ENCODE data around the gene SCFD2.

SCFD2 gene

DNA sequence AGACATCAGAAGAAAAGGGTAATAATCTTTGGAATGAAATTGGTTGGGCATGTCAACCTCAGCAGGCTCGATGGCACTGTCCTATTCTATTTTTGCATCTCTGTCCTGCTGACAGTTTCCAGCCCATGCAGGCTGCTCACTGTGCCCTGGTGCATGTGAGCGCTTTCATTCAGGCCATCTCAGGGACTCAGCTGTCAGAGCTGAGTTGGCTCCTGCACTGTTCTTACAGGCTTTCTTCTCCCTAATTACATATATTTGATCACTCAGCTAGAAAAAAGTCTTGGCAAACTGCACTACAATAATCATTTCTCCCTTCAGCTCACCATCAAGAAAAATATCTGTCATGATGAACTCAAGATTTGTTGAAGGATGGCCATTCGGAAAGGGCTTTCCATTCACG is 419.0 kb downstream of the SCFD2 start:
- H3K9me3 ChIP-seq (ENCODE audit: insufficient read depth, low read length) = no peaks in the 10 kb centered on the region
- H3K4me3 ChIP-seq (ENCODE audit: low read length) = no peak overlapping the region
- no peak overlapping the region for H3K9ac ChIP-seq (ENCODE audit: low read length)
- no peaks in the 10 kb centered on the region for H3K4me1 ChIP-seq (ENCODE audit: low read length)
- H3K79me2 ChIP-seq (ENCODE audit: low read length) = no peaks in the 10 kb centered on the region
- TF ChIP-seq EZH2phosphoT487 (IDR thresholded peaks at IDR 0.05; ENCODE audit: low read depth) = no peak
- TF ChIP-seq, protein P1, sequence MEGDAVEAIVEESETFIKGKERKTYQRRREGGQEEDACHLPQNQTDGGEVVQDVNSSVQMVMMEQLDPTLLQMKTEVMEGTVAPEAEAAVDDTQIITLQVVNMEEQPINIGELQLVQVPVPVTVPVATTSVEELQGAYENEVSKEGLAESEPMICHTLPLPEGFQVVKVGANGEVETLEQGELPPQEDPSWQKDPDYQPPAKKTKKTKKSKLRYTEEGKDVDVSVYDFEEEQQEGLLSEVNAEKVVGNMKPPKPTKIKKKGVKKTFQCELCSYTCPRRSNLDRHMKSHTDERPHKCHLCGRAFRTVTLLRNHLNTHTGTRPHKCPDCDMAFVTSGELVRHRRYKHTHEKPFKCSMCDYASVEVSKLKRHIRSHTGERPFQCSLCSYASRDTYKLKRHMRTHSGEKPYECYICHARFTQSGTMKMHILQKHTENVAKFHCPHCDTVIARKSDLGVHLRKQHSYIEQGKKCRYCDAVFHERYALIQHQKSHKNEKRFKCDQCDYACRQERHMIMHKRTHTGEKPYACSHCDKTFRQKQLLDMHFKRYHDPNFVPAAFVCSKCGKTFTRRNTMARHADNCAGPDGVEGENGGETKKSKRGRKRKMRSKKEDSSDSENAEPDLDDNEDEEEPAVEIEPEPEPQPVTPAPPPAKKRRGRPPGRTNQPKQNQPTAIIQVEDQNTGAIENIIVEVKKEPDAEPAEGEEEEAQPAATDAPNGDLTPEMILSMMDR (IDR thresholded peaks at IDR 0.05; ENCODE audit: low read depth, low read length) = no peak
- H3K4me2 ChIP-seq (ENCODE audit: low read length) = no peak overlapping the region
- H3K27me3 ChIP-seq (ENCODE audit: low read depth, low read length) = no peaks in the 10 kb centered on the region
- no peaks in the 10 kb centered on the region for H4K20me1 ChIP-seq (ENCODE audit: insufficient read depth, low read length)
- H3K36me3 ChIP-seq (replicated peaks; ENCODE audit: low read depth, low read length) = no peaks in the 10 kb centered on the region
- no peak overlapping the region for H2AFZ ChIP-seq (ENCODE audit: low read depth, low read length)
- H3K27ac ChIP-seq (ENCODE audit: low read length) = no peak overlapping the region

DNA sequence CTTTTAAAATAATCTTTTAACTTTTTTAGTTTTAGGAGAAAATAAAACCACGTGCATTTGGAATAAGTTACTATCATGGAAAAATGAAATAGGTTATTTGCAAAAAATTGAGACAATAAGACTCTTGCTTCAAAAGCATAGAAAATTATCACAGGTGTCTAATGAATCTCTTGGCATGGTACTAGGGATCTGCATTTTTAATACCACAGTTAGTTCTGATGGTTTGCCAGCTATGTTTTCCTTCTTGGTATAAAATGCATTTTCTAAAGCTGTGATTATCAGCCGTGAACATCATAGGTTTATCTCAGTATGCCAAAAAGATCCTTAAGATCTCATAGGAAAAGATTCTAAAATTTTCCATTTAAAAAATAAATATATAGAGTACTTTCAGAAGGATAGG is 419.9 kb downstream of the SCFD2 start:
- Histone ChIP-seq H3K79me2 (ENCODE audit: low read length) (no peaks in the 10 kb centered on the region), H3K4me3 (ENCODE audit: low read length) (no peak overlapping the region), H3K4me1 (ENCODE audit: low read length) (no peaks in the 10 kb centered on the region), H3K9ac (ENCODE audit: low read length) (no peak overlapping the region), H3K9me3 (ENCODE audit: insufficient read depth, low read length) (no peaks in the 10 kb centered on the region), H2AFZ (ENCODE audit: low read depth, low read length) (no peak overlapping the region), H3K36me3 (replicated peaks; ENCODE audit: low read depth, low read length) (no peaks in the 10 kb centered on the region), H3K27ac (ENCODE audit: low read length) (no peak overlapping the region), H3K4me2 (ENCODE audit: low read length) (no peak overlapping the region), H4K20me1 (ENCODE audit: insufficient read depth, low read length) (no peaks in the 10 kb centered on the region), H3K27me3 (ENCODE audit: low read depth, low read length) (no peaks in the 10 kb centered on the region)
- no peak for TF ChIP-seq EZH2phosphoT487 (IDR thresholded peaks at IDR 0.05; ENCODE audit: low read depth)
- TF ChIP-seq, protein P1 (IDR thresholded peaks at IDR 0.05; ENCODE audit: low read depth, low read length) = no peak

GRCh38 chr4:52945326-52945898 is 420.4 kb downstream of the SCFD2 start:
- H3K4me3 ChIP-seq (ENCODE audit: low read length) = no peak overlapping the region
- H2AFZ ChIP-seq (ENCODE audit: low read depth, low read length) = no peak overlapping the region
- H3K27ac ChIP-seq (ENCODE audit: low read length) = no peak overlapping the region
- no peaks in the 10 kb centered on the region for H3K36me3 ChIP-seq (replicated peaks; ENCODE audit: low read depth, low read length)
- no peak overlapping the region for H3K9ac ChIP-seq (ENCODE audit: low read length)
- H3K79me2 ChIP-seq (ENCODE audit: low read length) = no peaks in the 10 kb centered on the region
- no peaks in the 10 kb centered on the region for H3K9me3 ChIP-seq (ENCODE audit: insufficient read depth, low read length)
- TF ChIP-seq, protein P1 (IDR thresholded peaks at IDR 0.05; ENCODE audit: low read depth, low read length) = no peak
- no peak for TF ChIP-seq EZH2phosphoT487 (IDR thresholded peaks at IDR 0.05; ENCODE audit: low read depth)
- H4K20me1 ChIP-seq (ENCODE audit: insufficient read depth, low read length) = no peaks in the 10 kb centered on the region
- H3K27me3 ChIP-seq (ENCODE audit: low read depth, low read length) = no peaks in the 10 kb centered on the region
- no peaks in the 10 kb centered on the region for H3K4me1 ChIP-seq (ENCODE audit: low read length)
- H3K4me2 ChIP-seq (ENCODE audit: low read length) = no peak overlapping the region

- Histone ChIP-seq H2AFZ (ENCODE audit: low read depth, low read length) (no peak overlapping the region), H4K20me1 (ENCODE audit: insufficient read depth, low read length) (no peaks in the 10 kb centered on the region), H3K36me3 (replicated peaks; ENCODE audit: low read depth, low read length) (no peaks in the 10 kb centered on the region), H3K9ac (ENCODE audit: low read length) (no peak overlapping the region), H3K79me2 (ENCODE audit: low read length) (no peaks in the 10 kb centered on the region), H3K27ac (ENCODE audit: low read length) (no peak overlapping the region), H3K4me3 (ENCODE audit: low read length) (no peak overlapping the region), H3K9me3 (ENCODE audit: insufficient read depth, low read length) (no peaks in the 10 kb centered on the region), H3K4me1 (ENCODE audit: low read length) (no peaks in the 10 kb centered on the region), H3K4me2 (ENCODE audit: low read length) (no peak overlapping the region), H3K27me3 (ENCODE audit: low read depth, low read length) (no peaks in the 10 kb centered on the region)
- TF ChIP-seq EZH2phosphoT487 (IDR thresholded peaks at IDR 0.05; ENCODE audit: low read depth) = no peak
- TF ChIP-seq, protein P1 (IDR thresholded peaks at IDR 0.05; ENCODE audit: low read depth, low read length) = no peak
Measured at GRCh38 chr4:52943677-52944076, 422.2 kb downstream of the SCFD2 start.
